ENCODE data around the gene VGLL3.
A peak's percentile ranks its signal among the peaks of the same experiment; 100 is the strongest.
"Not testable (repeated sequence)": the region's sequence is repeated elsewhere in the genome, so short reads cannot be mapped to it uniquely, and the experiment has no call there.

VGLL3 gene

GRCh38 chr3:86989006-86989405, 1.9 kb downstream of the VGLL3 start:
- no peak for DNase-seq

- no peak for DNase-seq
Observed at GRCh38 chr3:86988235-86988634, 2.7 kb downstream of the VGLL3 start.

GRCh38 chr3:86987421-86987715, 3.6 kb downstream of the VGLL3 start:
- DNase-seq = no peak

GRCh38 chr3:86986671-86987420, 4.1 kb downstream of the VGLL3 start:
- DNase-seq = no peak

- no peak for DNase-seq
Observed at GRCh38 chr3:86985181-86985826, 5.6 kb downstream of the VGLL3 start.

- DNase-seq = no peak
Observed at GRCh38 chr3:86984271-86984670, 6.7 kb downstream of the VGLL3 start.

- no peak for DNase-seq
Observed at GRCh38 chr3:86982883-86983282, 8.1 kb downstream of the VGLL3 start.

- DNase-seq = no peak
Observed at GRCh38 chr3:86978111-86978551, 12.8 kb downstream of the VGLL3 start.

GRCh38 chr3:86976219-86976618, 14.7 kb downstream of the VGLL3 start:
- no peak for DNase-seq

- not testable (repeated sequence) for DNase-seq
Observed at GRCh38 chr3:86974177-86974576, 16.8 kb downstream of the VGLL3 start.

GRCh38 chr3:86973440-86973839, 17.5 kb downstream of the VGLL3 start:
- DNase-seq = no peak

GRCh38 chr3:86969500-86970189, 21.3 kb downstream of the VGLL3 start:
- DNase-seq = peak; percentile 1

- no peak for DNase-seq
Observed at GRCh38 chr3:86968244-86968932, 22.6 kb downstream of the VGLL3 start.

GRCh38 chr3:86967062-86967461, 23.9 kb downstream of the VGLL3 start:
- peak; percentile 39 for DNase-seq

- no peak for DNase-seq
Observed at GRCh38 chr3:86965166-86965565, 25.8 kb downstream of the VGLL3 start.

- no peak for DNase-seq
Observed at GRCh38 chr3:86963611-86964010, 27.3 kb downstream of the VGLL3 start.

GRCh38 chr3:86961297-86961696, 29.7 kb downstream of the VGLL3 start:
- no peak for DNase-seq

- DNase-seq = no peak
Observed at GRCh38 chr3:86960550-86960949, 30.4 kb downstream of the VGLL3 start.

GRCh38 chr3:86958534-86958933, 32.4 kb downstream of the VGLL3 start:
- no peak for DNase-seq

GRCh38 chr3:86954747-86955146, 36.2 kb downstream of the VGLL3 start:
- DNase-seq = peak; percentile 79

GRCh38 chr3:86954226-86954625, 36.7 kb downstream of the VGLL3 start:
- no peak for DNase-seq

GRCh38 chr3:86951322-86951721, 39.6 kb downstream of the VGLL3 start:
- DNase-seq = no peak

GRCh38 chr3:86950717-86951116, 40.2 kb downstream of the VGLL3 start:
- no peak for DNase-seq

- DNase-seq = no peak
Observed at GRCh38 chr3:86949850-86950249, 41.1 kb downstream of the VGLL3 start.

Measured in NCI-H524 treated with DMSO at 0.1 percent for 48 hours (cell line).